Measurements from ENCODE around the gene NHS.
"Not testable (repeated sequence)": the region's sequence is repeated elsewhere in the genome, so short reads cannot be mapped to it uniquely, and the experiment has no call there.

NHS gene

GRCh38 chrX:17409566-17410290 is 34.7 kb downstream of the NHS start:
- no peak for DNase-seq

- no peak for DNase-seq
Measured at GRCh38 chrX:17410651-17411050, 35.7 kb downstream of the NHS start.

- no peak for DNase-seq
Measured at GRCh38 chrX:17411205-17411604, 36.2 kb downstream of the NHS start.

DNA sequence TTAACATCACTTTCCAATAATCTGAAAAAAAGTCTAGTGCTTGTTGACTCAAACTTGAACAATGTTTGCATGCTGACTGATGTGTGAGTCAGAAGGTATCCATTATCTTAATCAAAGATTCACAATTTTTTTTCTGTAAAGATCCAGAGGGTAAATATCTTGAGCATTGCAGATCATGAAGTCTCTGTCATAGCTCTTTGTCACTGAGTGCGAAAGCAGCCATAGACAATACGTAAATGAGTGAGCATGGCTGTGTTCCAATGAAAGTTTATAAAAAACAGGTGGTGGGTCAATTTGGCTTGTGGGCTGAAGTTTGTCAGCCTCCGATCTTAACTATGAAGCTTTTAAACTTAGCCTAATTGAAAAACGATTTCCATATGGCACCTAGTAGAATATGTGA is 37.7 kb downstream of the NHS start:
- DNase-seq: no peak

GRCh38 chrX:17413228-17413627 is 38.2 kb downstream of the NHS start:
- DNase-seq: no peak

DNA sequence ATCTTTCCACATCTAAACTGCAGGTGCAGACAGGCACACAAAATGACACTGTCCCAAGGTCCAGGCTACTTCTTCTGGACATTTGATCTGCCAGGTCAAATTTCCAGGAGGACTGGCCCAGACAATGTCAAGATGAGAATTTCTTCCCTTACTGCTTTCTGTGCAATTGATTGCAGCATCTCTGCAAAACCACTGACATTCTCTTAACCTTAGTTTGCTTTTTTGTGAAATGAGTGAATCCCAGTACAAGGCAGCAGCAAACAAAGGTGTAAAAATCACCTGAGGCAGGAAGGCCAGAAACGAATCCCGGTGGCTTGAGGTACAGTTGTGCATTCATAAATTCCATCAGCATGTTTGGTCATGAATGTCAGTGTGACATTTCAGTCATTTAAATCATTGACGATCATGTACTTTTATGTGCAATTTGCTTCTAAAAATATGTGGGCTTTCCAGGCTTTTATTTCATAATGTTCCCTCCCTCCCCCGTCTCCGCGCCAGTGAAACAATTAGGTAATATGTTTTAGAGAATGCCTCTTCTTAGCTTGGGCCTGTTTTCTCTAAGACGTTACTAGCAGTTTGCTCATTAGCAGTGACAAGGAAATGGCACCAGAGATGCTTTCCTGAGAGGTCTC is 39.1 kb downstream of the NHS start:
- DNase-seq: no peak

- DNase-seq: no peak
Measured at GRCh38 chrX:17414839-17415238, 39.8 kb downstream of the NHS start.

- DNase-seq: no peak
Measured at GRCh38 chrX:17415242-17415810, 40.3 kb downstream of the NHS start.

GRCh38 chrX:17417372-17417771 is 42.4 kb downstream of the NHS start:
- no peak for DNase-seq

GRCh38 chrX:17425136-17425535 is 50.1 kb downstream of the NHS start:
- DNase-seq: no peak

DNA sequence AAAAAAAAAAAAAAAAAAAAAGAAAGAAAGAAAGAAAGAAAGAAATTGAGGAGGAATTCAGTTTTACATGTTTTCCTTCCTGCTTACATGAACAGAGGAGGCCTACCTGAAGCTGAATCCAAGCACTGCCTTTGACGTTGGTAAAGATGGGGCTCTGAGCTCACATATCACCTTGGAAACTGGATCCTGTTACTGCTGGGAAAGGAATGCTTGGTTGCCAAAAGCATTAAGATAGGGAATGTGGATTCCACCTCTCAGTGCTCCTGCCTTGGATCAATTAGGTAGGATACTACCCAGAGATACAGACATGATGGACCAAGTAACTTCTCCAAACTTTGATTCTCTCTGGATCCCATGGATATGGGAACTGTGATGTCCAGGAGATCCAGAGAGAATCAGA is 50.6 kb downstream of the NHS start:
- DNase-seq: no peak

DNA sequence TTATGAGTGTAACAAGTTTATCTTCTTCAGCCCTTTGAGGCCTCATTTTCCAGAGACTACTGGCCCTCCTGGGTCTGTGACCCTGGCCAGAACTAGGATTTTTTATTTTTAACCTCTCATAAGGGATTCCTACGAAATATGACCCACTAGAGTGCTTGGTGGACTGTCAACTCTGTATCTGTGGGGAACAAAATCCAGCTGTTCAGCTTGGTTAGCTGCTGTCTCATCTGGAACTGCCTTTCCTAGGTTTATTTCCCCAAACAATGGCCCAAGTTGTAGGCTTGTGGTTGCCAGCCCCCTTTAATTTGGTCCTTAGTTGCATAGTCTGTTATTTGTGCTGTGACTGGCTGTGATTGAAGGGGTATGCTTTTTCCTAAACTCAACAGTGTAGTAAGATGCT is 56.2 kb downstream of the NHS start:
- no peak for DNase-seq

DNA sequence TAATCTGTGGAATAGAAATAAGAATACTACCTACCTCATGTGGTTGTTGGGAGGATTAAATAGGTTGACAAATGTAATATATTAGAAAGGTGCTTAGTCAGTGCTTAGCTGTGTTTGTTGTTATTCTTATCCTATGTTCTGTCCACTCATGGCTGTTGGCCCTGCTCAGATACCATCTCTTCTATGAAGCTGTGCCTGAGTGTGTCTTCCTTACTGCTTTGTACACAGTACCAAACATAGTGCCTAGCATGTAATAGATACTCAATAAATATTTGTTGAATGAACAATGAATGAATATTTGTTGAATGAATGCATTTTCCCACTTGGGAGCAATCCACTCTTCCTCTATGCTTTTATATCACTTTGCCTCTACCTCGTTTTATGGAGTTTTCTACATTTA is 57.2 kb downstream of the NHS start:
- DNase-seq: no peak

DNA sequence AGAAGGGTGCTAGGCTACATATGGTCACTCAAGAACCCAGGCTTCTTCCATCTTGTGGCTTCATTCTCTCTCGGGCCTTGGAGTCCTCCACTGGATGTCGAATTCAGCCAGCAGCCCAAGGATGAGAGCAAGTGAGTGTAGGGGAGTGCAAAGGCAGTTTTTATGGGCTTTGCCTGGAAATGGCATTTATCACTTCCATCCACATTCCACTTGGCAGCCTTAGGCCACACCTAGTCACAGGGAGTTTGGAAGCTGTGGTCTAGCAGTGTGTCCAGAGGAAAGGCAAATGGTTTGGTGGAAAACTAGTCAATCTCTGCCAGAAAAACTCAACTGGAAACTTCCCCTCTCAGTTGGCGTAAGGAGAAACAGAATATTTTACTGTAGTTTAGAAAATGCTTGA is 59.0 kb downstream of the NHS start:
- no peak for DNase-seq

- no peak for DNase-seq
Measured at GRCh38 chrX:17435476-17435875, 60.5 kb downstream of the NHS start.

DNA sequence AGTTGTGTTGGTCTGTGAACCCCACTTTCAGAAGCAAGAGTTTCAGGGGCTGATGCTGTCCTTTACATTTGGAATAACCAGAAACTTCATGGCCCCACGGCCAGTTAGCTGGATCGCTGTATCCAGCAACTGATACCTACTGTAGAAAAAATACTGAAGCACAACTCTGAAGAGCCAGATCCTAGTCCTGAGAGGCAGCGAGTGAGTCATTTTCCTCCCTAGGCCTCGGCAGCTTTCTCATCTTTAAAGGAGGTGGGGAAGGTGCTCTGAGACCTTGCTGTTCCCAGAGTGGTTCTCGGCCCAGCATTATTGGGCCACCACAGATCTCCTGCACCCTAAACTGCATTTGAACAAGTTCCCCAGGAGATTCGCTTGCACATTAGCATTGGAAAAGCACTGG is 63.2 kb downstream of the NHS start:
- no peak for DNase-seq

GRCh38 chrX:17440258-17440657 is 65.3 kb downstream of the NHS start:
- DNase-seq: no peak

GRCh38 chrX:17440836-17441235 is 65.8 kb downstream of the NHS start:
- no peak for DNase-seq

- no peak for DNase-seq
Measured at GRCh38 chrX:17441965-17442364, 67.0 kb downstream of the NHS start.

GRCh38 chrX:17442898-17443297 is 67.9 kb downstream of the NHS start:
- DNase-seq: no peak

DNA sequence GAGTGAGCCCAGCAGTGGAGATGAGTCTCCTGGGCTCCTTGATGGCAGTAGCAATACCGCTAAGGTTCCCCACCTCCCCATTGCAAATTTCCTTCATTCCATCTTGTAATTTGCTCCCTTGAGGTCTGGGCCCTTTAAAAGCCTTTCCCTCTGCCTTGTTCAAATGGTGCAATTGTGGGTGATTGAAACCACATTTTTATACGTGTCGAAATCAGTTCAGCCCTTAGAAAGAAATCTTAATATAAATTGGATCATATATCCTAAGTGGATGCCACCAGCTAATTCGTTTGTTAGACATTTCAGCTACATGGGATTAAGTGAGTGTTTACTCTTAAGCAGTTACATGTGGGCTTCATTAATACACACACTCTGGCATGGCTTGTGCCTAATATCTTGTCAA is 68.6 kb downstream of the NHS start:
- no peak for DNase-seq

DNA sequence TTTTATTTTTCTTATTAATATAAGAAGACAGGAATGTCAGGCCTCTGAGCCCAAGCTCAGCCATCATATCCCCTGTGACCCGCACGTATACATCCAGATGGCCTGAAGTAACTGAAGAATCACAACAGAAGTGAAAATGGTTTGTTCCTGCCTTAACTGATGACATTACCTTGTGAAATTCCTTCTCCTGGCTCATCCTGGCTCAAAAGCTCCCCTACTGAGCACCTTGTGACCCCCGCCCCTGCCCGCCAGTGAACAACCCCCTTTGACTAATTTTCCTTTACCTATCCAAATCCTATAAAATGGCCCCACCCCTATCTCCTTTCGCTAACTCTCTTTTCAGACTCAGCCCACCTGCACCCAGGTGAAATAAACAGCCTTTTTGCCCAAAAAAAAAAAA is 71.3 kb downstream of the NHS start:
- not testable (repeated sequence) for DNase-seq

- no peak for DNase-seq
Measured at GRCh38 chrX:17448188-17448587, 73.2 kb downstream of the NHS start.

GRCh38 chrX:17449866-17450265 is 74.9 kb downstream of the NHS start:
- no peak for DNase-seq

GRCh38 chrX:17453788-17454187 is 78.8 kb downstream of the NHS start:
- no peak for DNase-seq
